ENCODE data around the gene NEUROG1. TPM values are rescaled to one million over a fixed set of nuclear protein-coding genes. Genes with fewer than 3 reads are reported as not detected.

The NEUROG1 gene
- total RNA-seq, 1 experiment from 2014 or later, result not detected

- DNase-seq (ENCODE audit: low read depth), result no peak
Observed at GRCh38 chr5:135564331-135564730, 28.6 kb upstream of the NEUROG1 start.

- DNase-seq (ENCODE audit: low read depth), result no peak
Observed at GRCh38 chr5:135561266-135561665, 25.5 kb upstream of the NEUROG1 start.

GRCh38 chr5:135560858-135561257, 25.1 kb upstream of the NEUROG1 start:
- DNase-seq (ENCODE audit: low read depth), result peak; percentile 84

GRCh38 chr5:135559354-135559753, 23.6 kb upstream of the NEUROG1 start:
- peak; percentile 50 for DNase-seq (ENCODE audit: low read depth)

- no peak for DNase-seq (ENCODE audit: low read depth)
Observed at GRCh38 chr5:135557076-135557838, 21.5 kb upstream of the NEUROG1 start.

GRCh38 chr5:135556620-135557019, 20.9 kb upstream of the NEUROG1 start:
- DNase-seq (ENCODE audit: low read depth), result no peak

GRCh38 chr5:135555530-135555929, 19.8 kb upstream of the NEUROG1 start:
- no peak for DNase-seq (ENCODE audit: low read depth)

- DNase-seq (ENCODE audit: low read depth), result peak; percentile 69
Observed at GRCh38 chr5:135553688-135554462, 18.1 kb upstream of the NEUROG1 start.

GRCh38 chr5:135551593-135552447, 16.1 kb upstream of the NEUROG1 start:
- DNase-seq (ENCODE audit: low read depth), result peak; percentile 75

GRCh38 chr5:135549413-135549812, 13.6 kb upstream of the NEUROG1 start:
- DNase-seq (ENCODE audit: low read depth), result no peak

- no peak for DNase-seq (ENCODE audit: low read depth)
Observed at GRCh38 chr5:135547590-135548254, 12.0 kb upstream of the NEUROG1 start.

- no peak for DNase-seq (ENCODE audit: low read depth)
Observed at GRCh38 chr5:135546912-135547311, 11.1 kb upstream of the NEUROG1 start.

GRCh38 chr5:135546101-135546500, 10.3 kb upstream of the NEUROG1 start:
- no peak for DNase-seq (ENCODE audit: low read depth)

GRCh38 chr5:135545099-135545498, 9.3 kb upstream of the NEUROG1 start:
- DNase-seq (ENCODE audit: low read depth), result no peak

- peak; percentile 31 for DNase-seq (ENCODE audit: low read depth)
Observed at GRCh38 chr5:135543485-135544304, 7.9 kb upstream of the NEUROG1 start.

- no peak for DNase-seq (ENCODE audit: low read depth)
Observed at GRCh38 chr5:135543001-135543484, 7.3 kb upstream of the NEUROG1 start.

- DNase-seq (ENCODE audit: low read depth), result no peak
Observed at GRCh38 chr5:135541807-135542502, 6.2 kb upstream of the NEUROG1 start.

- no peak for DNase-seq (ENCODE audit: low read depth)
Observed at GRCh38 chr5:135539430-135540005, 3.8 kb upstream of the NEUROG1 start.

GRCh38 chr5:135538261-135538660, 2.5 kb upstream of the NEUROG1 start:
- no peak for DNase-seq (ENCODE audit: low read depth)

GRCh38 chr5:135537745-135538144, 2.0 kb upstream of the NEUROG1 start:
- no peak for DNase-seq (ENCODE audit: low read depth)

All from Daoy (cell line).